CD4-positive, alpha-beta T cell treated with Interleukin-4 for 1 hour (primary cell): ENCODE data around the gene TRIM37.
"Not testable (repeated sequence)": the region's sequence is repeated elsewhere in the genome, so short reads cannot be mapped to it uniquely, and the experiment has no call there.

Source experiments
- DNase-seq, 2 donors: peaks; one replicate each; pipeline ENCODE4 v3.0.0-alpha.2; 2020 to 2022

TRIM37 gene

DNA sequence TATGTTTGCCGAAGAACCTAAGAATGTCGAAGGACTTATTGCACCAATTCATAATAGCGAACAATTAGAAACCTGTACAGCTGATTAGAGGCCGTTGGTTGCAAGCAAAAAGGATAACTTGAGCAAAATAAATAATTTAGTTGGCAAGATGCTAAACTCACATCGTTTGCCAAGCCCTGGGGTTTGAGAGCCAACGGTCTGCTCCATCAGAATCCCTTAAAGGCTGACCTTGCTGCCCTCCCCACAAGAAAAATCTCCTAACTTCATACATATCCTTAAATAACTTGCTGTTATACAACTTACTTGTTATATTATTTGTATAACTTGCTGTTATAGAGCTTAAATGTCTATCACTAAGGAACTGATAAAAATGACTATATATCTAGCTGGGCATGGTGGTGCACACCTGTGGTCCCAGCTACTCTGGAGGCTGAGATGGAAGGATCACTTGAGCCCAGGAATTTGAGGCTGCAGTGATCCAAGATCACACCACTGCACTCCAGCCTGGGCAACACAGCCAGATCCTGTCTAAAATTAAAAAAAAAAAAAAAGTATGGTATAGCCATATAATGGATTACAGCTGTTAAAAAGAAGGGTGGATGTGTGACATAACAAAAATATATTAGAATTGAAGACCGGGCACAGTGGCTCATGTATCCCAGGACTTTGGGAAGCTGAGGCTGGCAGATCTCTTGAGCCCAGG lies 1.9 kb upstream of the TRIM37 start:
- DNase-seq: no peak

DNA sequence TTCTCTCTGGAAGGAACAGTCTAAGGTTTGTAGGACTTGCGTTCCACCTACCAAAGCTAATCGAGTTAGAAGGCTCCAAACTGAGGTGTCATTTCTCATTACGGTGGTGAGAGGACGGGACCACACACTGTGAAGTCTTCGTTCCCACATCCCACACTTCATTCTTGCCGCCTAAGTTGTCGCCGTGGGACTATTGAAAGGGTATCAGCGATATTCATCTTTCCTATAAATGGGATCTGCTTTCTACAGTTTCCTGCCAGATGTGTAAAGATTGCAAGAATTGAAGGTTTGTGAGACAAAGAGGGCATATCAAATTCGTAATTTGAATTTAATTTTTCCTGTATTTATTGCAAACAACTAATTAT lies 608 bp upstream of the TRIM37 start:
- DNase-seq: no peak

DNA sequence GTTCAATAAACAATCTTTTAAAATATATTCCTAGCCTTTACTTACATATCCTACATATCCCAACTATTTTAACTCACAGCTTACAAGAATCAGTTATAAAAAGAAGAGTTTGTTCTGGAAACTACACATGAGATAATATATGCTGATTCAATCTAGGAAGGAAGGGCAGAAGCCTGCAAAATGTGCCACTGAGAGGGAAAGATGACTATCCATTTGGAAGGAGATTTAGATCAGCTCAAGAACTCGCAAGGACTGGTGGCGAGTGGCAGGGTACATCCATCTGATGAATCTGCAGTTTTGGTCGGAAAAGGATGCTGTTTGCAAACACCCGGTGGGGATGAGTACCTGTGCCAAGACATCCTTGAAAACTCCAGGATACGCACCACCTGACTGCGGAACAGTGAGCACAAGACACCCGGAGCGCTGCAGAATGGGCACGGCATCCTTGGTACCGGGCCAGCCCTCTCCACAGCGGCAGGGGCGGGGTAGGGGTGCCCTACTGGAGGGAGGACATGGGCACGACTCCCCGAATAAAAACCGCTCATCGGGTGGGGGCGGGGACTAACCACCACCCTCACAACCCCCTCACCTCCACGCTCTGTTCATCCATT lies 723 bp downstream of the TRIM37 start:
- DNase-seq: peak; percentile 74 to 81

DNA sequence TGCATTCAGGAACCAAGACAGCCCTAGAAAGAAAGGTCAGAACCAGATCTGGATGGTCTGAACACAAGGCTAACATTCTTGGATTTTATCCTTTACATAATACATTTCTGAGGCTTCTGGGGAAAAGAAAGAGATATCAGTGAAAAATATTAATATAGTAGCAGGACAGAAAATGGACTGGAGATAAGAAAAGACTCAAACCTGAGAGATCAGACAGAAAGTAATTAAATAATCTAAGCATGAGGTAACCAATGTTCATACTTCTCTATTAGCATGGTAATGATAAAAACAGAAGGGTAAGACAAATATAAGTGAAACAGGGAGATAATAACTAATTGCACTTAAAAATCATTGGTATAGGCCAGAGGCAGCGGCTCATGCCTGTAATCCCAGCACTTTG lies 5.5 kb downstream of the TRIM37 start:
- no peak for DNase-seq

DNA sequence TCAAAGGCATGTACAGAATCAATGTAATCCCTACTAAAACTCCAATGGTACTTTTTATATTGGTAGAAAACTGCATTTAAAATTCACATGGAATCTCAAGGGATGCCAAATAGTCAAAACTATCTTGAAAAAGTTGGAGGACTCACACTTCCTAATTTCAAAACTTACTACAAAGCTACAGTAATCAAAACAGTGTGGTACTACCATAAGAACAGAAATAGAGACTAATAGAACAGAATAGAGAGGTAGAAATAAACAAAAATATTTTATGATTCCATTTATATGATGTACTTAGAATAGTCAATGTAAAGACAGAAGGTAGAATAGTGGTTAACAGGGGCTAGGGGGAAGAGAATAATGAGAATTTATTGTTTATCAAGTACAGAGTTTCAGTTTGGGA lies 8.8 kb downstream of the TRIM37 start:
- no peak for DNase-seq

DNA sequence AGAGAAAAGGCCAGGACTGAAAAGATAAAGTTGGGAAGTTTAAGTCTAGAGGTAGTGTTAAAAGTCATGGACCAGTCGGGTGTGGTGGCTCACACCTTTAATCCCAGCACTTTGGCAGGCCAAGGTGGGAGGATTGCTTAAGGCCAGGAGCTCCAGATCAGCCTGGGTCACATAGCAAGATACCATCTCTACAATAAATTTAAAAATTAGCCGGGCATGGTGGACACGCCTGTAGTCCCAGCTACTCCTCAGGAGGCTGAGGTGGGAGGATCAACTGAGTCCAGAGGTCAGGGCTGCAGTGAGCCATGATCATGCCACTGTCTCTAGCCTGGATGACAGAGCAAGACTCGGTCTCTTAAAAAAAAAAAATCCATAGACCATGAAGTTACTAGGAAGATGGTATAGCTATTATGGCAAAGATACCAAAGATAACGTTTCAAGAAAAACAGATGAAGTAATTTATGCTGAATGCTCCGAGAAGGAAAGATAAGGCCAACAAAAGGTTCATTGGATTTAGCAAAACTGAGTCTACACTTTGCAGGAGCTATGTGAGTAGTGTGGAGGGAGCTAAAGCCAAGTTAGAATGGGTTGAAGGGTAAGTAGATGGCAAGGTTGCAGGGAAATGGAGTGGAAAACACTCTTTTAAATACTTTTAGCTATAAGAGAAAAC lies 11.7 kb downstream of the TRIM37 start:
- DNase-seq: no peak

DNA sequence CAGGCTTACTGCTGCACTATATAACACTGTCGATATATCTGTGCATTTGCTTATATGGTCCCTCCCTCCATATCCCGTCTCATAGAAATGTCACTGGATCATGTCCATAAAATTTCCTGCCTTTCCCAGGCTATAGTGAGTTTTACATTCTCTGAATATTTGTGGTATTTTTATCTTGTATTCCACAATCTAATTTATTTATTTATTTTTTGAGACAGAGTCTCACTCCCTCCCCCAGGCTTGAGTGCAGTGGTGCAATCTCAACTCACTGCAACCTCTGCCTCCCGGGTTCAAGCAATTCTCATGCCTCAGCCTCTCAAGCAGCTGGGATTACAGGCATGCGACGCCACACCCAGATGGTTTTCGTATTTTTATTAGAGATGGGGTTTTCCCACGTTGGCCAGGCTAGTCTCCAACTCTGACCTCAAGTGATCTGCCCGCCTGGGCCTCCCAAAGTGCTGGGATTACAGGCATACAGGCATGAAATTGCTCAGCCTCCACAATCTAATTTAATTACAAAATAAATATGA lies 12.9 kb downstream of the TRIM37 start:
- no peak for DNase-seq

DNA sequence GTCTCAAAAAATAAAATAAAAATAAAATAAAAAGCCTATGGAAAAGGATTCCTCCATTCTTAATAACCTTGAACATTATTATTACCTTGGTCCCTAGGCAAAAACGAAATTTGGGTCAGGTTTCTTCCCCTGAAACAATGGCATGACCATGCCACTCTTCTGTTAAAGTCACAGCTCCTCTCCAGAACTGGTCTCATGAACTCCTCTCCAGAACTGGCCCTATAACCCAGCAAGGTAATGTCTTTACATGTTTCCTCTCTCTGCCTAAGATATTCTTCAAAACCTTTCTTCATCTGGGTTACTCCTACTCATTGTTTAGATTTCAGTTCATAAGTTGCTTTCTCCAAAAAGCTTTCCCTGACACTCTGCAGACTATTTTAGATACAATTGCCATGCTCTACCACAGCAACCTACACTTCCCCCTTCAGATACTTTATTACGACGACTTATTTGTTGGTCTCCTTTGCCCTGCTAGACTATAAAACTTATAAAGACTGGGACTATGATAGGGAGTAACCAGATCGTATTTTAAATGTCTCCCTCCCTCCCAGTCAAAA lies 13.5 kb downstream of the TRIM37 start:
- DNase-seq: no peak

DNA sequence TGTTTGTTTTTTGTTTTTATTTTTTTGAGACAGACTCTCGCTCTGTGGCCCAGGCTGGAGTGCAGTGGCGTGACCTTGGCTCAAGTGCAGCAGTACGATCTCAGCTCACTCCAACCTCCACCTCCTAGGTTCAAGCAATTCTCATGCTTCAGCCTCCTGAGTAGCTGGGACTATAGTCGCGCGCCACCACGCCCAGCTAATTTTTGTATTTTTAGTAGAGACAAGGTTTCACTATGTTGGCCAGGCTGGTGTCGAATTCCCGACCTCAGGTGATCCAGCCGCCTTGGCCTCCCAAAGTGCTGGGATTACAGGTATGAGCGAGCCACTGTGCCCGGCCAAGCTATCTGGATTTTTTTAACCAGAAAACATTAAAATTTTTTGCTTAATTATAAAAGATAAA lies 16.1 kb downstream of the TRIM37 start:
- not testable (repeated sequence) for DNase-seq

DNA sequence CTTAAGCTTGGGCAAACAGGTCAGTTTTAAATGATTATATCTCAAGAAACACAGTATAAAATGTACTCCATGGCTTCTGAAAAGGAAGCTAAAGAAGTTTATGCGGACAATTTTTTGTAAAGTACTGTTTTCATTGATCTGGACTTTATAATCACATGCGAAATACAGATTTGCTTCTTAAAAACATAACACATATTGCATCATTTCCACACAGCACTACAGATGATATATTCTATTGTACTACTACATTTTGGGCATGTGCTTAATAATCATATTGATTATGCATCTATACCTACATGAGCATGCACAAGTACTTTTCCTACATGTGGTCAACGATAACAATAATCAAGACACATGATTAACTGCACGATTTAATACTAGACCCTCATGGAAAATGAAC lies 22.5 kb downstream of the TRIM37 start:
- no peak for DNase-seq

DNA sequence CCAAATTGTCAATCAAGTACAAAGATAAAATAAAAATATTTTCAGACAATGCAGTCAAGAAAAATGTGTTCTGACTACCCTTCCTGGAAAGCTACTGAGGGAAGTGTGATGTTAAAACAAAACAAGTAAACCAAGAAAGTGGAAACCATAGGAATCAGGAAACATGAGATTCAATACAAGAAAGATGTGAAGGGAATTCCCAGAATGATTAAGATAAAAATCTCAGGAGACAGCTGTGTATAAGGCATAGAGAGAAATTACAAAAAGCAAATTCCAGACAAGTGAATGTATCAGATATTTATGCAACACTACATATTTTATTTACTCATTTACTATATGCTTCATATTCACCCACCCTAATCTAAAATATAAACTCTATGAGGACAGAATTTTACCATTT lies 32.2 kb downstream of the TRIM37 start:
- DNase-seq: no peak

DNA sequence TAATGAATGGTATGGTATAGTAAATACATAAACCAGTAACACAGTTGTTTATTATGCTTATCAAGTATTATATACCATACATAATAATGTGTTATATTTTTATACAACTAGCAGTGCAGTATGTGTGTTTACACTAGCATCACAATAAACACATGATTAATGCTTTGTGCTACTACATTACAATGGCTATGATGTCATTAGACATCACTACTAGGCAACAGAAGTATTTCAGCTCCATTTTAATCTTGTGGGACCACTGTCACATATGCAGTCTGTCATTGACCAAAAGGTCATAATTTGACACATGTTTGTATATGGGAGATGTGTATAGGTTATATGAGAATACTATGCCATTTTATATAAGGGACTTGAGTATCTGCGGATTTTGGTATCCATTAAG lies 32.7 kb downstream of the TRIM37 start:
- no peak for DNase-seq

DNA sequence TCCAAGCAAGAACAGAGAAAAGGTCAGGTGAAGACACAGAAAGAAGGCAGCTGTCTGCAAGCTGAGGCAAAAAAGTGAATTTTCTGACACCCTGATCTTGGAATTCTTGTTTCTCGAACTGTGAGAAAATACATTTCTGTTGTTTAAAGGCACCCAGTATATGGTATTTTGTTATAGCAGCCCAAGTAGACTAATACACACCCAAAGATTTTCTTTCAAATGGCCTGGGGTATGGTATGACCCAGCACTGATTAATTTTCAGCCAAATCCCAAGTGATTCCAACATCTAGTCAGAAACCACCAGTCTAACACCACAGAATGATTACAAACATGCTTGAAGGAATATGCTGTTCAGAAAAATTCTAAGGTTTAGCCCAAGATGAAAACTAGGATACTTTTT lies 36.8 kb downstream of the TRIM37 start:
- no peak for DNase-seq

DNA sequence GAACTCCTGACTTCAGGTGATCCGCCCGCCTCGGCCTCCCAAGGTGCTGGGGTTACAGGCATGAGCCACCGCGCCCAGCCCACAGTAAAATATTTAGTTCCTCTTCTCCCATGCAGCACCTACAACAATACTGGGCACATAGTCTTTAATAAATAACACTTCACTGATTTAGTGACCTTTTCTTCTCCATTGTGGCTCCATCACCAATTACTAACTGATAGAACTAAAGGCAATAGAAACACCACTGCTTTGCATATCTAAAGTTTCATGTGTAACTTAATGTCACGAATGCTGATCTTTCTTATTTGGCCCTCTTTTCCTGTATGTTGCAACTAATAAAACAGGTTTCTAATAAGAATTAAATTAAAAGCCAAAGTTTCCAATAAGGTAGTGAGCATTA lies 38.9 kb downstream of the TRIM37 start:
- no peak for DNase-seq

DNA sequence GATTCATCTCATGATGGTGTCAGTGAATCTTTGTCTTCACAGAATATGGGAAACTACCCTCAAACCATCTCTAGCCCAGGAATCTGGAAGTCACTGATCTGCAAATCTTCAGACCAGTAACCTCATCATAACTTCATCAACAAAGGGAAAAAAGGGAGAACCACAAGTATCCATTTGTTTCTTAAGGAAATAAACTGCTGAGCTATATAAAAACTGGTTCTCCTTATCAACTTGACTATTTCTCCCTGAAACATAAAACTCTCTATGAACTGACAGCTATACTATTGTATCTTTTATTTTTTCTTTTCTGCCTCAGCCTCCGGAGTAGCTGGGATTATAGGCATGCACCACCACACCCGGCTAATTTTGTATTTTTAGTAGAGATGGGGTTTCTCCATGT lies 39.3 kb downstream of the TRIM37 start:
- no peak for DNase-seq

DNA sequence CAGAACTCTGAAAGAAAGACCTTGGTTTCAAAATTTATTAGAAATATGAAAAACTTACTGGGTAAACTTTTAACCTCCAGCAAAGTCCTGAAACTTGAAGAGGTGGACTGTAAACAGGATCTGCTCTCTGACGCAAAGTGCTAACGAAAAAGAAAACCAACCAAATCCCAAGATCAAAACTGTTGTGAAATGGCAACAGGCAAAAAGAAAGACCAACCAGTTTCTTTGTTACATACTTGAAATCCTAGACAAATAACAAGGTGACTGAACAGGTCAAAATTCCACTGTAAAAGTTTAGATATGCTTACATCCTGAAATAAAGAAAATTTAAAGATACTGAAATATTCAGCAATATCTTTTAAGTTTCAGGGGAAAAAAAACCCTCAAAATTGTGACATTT lies 44.2 kb downstream of the TRIM37 start:
- no peak for DNase-seq

DNA sequence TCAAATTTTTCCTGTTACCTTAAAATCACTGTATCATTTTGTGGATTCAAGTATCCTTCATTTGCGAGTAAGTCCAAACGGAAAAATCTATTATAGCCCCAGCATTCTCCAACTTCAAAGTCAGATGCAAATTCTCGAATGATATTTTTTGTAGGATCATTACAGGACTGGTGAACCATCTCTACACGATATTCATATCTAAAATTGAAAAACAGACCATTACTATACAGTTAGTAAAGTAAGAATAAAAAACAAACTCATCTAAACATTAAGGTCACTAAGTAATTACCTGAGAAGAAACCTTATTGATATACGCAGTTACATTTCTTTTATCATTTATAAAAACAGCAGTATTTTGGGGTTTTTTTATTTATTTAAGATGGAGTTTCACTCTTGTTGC lies 49.8 kb downstream of the TRIM37 start:
- DNase-seq: no peak

DNA sequence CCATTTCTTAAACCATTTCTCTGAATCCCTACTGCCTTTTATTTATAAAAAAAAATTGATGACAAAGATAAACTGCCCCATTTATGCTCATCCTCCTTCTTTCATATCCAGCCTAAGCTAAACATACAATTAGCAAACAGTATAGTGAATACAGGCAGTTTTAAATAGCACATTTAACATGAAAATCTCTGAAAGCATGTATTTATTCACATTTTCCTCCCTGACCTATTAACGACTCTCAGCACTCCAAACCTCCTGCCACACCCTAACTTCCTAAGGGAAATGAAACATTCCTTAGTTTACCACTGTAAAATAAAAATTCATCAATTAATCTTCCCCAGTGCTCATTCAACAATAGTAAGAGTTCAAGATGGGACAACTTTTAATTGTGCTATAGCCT lies 56.9 kb downstream of the TRIM37 start:
- no peak for DNase-seq

DNA sequence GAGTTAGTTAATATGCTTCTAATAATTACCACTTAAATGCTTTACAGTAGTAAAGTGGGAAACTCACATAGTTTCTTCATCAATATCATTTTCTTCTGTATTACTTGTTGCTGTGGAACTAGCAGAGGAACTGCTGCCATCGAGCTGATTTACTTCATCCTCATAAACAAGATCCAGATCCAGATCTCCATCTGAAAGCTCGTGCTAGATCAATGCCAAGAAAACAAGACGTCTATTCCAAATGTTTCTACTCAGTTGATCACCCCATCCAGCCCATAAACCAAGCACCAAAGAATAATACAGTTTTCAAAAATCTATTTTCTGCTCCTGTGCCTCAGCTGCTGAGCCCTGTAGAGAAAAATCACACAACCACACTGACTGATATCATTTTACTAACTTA lies 59.1 kb downstream of the TRIM37 start:
- DNase-seq: no peak

DNA sequence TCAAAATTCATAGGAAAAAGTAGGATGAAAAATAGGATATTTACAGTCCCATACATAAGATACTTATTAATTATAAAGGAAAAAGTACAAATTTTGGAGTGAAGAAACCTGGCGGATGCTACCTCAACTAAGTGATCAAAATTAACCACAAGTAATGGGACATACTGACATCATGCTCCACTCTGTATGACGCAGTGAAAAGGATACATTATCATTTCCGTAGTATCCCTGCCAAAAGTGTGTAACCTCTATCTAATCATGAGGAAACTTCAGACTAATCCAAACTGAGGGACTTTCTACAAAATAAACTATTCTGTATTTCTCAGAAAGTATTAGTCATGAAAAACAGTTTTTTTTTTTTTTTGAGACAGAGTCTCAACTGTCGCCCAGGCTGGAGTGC lies 60.5 kb downstream of the TRIM37 start:
- DNase-seq: no peak

DNA sequence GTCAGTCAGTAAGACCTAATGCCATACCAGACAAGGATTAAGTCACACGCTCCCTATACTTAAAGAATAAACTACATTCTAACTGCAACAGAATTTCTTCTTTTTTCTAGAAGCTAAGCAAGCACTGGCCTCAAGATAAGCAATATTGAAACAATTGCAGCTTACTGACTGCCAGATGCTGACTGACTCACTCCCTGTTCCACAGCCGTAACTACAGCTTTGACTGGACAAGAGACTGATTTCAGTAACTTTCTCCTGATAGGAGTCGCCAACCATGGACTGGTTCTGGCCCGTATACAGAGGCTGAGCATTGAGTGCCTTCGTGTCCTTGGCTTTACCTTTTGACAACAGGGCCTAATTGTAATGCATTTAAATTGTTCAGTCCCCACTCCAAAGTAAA lies 67.9 kb downstream of the TRIM37 start:
- DNase-seq: no peak

DNA sequence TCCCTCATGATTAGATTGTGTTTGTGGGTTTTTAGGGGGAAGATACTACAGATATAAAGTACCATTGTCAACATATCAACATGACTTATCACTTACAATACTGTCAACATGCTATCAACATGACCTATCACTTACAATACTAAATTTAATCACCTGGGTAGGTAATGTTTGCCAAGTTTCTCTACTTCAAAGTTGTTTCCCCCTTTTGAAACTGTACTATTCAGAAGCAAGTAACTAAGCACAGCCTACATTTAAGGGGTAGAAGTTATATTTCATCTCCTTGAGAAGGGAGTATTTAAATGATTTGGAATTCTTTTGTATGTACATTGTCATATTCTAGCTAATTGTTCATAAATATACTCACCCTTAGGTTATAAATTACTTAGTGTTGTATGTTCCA lies 68.7 kb downstream of the TRIM37 start:
- DNase-seq: no peak

DNA sequence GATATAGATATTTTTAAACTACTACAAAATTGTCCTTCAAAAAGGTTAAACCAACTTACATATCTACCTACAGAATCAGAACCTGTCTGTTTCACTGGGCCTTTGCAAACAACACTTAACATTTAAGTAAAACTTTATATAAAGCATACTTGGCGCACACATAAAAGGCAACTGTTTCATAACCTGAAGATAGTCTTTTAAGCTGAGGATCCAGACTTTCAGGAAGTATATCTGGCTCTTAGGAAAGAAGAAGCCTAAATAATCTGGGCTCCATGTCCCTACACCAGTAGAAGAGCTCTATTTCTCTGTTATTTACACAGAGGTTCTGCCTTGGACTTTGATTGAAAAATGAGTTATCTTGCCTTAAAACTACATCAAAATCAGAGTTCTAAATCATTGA lies 75.9 kb downstream of the TRIM37 start:
- DNase-seq: no peak

DNA sequence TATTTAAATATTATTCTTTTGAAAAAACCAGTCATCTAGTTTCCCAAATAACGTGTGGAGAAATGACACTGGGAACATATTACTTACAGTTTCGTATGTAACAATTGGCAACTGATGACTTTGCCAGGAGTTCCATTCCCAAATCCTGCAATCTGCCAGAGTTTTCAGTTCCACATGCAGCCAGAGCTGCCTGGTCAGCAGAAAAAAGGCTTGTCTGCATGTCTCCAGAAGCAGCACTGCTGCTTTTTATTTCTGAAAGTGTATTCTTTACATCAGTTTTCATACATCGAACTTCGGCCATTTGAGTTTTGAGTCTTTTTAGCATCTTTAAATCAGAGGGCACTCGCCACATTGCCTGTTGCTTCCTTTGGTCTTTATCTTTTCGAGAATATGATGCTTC lies 78.4 kb downstream of the TRIM37 start:
- DNase-seq: no peak
